A673 (cell line): ENCODE data around the gene REST. TPM values are rescaled to one million over a fixed set of nuclear protein-coding genes. Genes with fewer than 3 reads are reported as not detected.
A peak's percentile ranks its signal among the peaks of the same experiment; 100 is the strongest.

Experiments used
- BruUV-seq: library from RNA; stranded (reverse); fragments of 400-500 nt; replicated peaks from 2 replicates; lab custom pipeline; 2021; lab: Mats Ljungman, UMichigan
- CTCF ChIA-PET: fragments of 300-600 bp; sonication (Branson Sonifier 250); formaldehyde crosslinking; loops from one replicate; lab custom pipeline; 2022; ENCODE audit warnings: antibody characterized with exemption; lab: Charles Lee
- POLR2A ChIA-PET: fragments of 300-600 bp; sonication (Branson Sonifier 250); formaldehyde crosslinking; loops from one replicate; lab custom pipeline; 2022; ENCODE audit warnings: antibody characterized with exemption; ENCODE audit not compliant: low non-redundant PET; lab: Charles Lee
- DNase-seq: peaks from one replicate; pipeline ENCODE4 v3.0.0-alpha.2; 2015; ENCODE audit warnings: low spot score
- H3K27ac ChIP-seq: fragments of 200-600 bp; sonication (generic); 2 replicates; pipeline ENCODE4 v1.5.1; 2016; ENCODE audit warnings: mixed run types, low read depth, mild to moderate bottlenecking, mixed read lengths, antibody characterized with exemption, low read length; ENCODE audit not compliant: poor library complexity, severe bottlenecking
- H3K27me3 ChIP-seq: fragments of 200-600 bp; sonication (generic); replicated peaks from 2 replicates; pipeline ENCODE4 v1.6.1; 2017; ENCODE audit warnings: mixed run types, low read depth, mild to moderate bottlenecking, mixed read lengths, antibody characterized with exemption, low read length; ENCODE audit not compliant: insufficient read depth, poor library complexity
- H3K36me3 ChIP-seq: fragments of 200-600 bp; sonication (generic); 2 replicates; pipeline ENCODE4 v1.6.1; 2016; ENCODE audit warnings: mixed run types, mild to moderate bottlenecking, mixed read lengths, antibody characterized with exemption, low read length; ENCODE audit not compliant: insufficient read depth, poor library complexity, severe bottlenecking
- H3K4me1 ChIP-seq: fragments of 200-600 bp; sonication (generic); 2 replicates; pipeline ENCODE4 v1.6.1; 2017; ENCODE audit warnings: mixed run types, mild to moderate bottlenecking, mixed read lengths, antibody characterized with exemption, low read length; ENCODE audit not compliant: insufficient read depth, poor library complexity, severe bottlenecking
- H3K4me3 ChIP-seq: fragments of 200-600 bp; sonication (generic); 2 replicates; pipeline ENCODE4 v1.5.1; 2016; ENCODE audit warnings: low read depth, mixed run types, mild to moderate bottlenecking, mixed read lengths, low read length; ENCODE audit not compliant: poor library complexity, severe bottlenecking
- H3K9me3 ChIP-seq: fragments of 200-600 bp; sonication (generic); 2 replicates; pipeline ENCODE4 v1.6.1; 2016; ENCODE audit warnings: mixed run types, low read depth, mild to moderate bottlenecking, mixed read lengths, antibody characterized with exemption, low read length; ENCODE audit not compliant: poor library complexity, severe bottlenecking
- CTCF ChIP-seq: fragments of 300-800, 200-600 bp; sonication (generic); conservative IDR thresholded peaks from 2 replicates; pipeline ENCODE4 v1.5.1; 2017; ENCODE audit warnings: low read depth, mild to moderate bottlenecking, antibody characterized with exemption, low read length, moderate library complexity, mixed read lengths
- EZH2 ChIP-seq: fragments of 200-600 bp; sonication (generic); IDR thresholded peaks from 2 replicates; pipeline ENCODE4 v1.6.1; 2017; ENCODE audit warnings: borderline replicate concordance, low read depth, mild to moderate bottlenecking, mixed read lengths, antibody characterized with exemption, low read length; ENCODE audit not compliant: poor library complexity, severe bottlenecking
- intact Hi-C: fragments of 100-400 bp; cut with micrococcal nuclease; formaldehyde crosslinking; loops from one replicate; pipeline ENCODE4 v1.10.0; 2022; ENCODE audit not compliant: unreplicated experiment
- total RNA-seq: library from RNA; stranded (reverse); gene quantifications from 2 replicates; pipeline ENCODE4 v1.2.3, GENCODE V29; 2021

REST gene
- total RNA-seq, 1 experiment from 2014 or later, result 24.6 TPM

- intact Hi-C loops, result no loop called here
- DNase-seq, result no peak
- no peaks in the 10 kb centered on the region for H3K27me3 ChIP-seq
- H3K4me3 ChIP-seq, result no peak overlapping the region
- BruUV-seq, result no TSS peak
- H3K27ac ChIP-seq, result no peak overlapping the region
- no peaks in the 10 kb centered on the region for H3K9me3 ChIP-seq
- H3K4me1 ChIP-seq, result peaks cover 4% of the 10 kb centered on the region
- ChIA-PET POLR2A (no interaction called here), CTCF (no interaction called here)
- TF ChIP-seq CTCF (no peak), EZH2 (no peak)
- H3K36me3 ChIP-seq, result no peaks in the 10 kb centered on the region
Observed at GRCh38 chr4:56905796-56906195, 1.9 kb upstream of the REST start.

- H3K4me3 ChIP-seq, result peak overlapping the region; percentile 75
- no peak for DNase-seq
- intact Hi-C loops, result no loop called here
Observed at GRCh38 chr4:56906489-56907393, 959 bp upstream of the REST start.

More at GRCh38 chr4:56906489-56907393, 959 bp upstream of the REST start:
- no peaks in the 10 kb centered on the region for H3K9me3 ChIP-seq
- H3K27me3 ChIP-seq, result no peaks in the 10 kb centered on the region
- H3K36me3 ChIP-seq, result no peaks in the 10 kb centered on the region
- H3K27ac ChIP-seq, result no peak overlapping the region
- no peak for TF ChIP-seq EZH2
- TF ChIP-seq CTCF, result no peak
- ChIA-PET CTCF (interaction anchor here (0.6 kb wide), 1 partner anchor 41 kb away, joined by 5 read pairs; no protein-coding TSS in a partner anchor), POLR2A (no interaction called here)
- no TSS peak for BruUV-seq
- peaks cover 4% of the 10 kb centered on the region for H3K4me1 ChIP-seq
